GM11168 (cell line): ENCODE measurements around the gene NRROS.
"Not testable (repeated sequence)": the region's sequence is repeated elsewhere in the genome, so short reads cannot be mapped to it uniquely, and the experiment has no call there.

Experiments used
- in situ Hi-C: fragments of 300-500 bp; cut with MboI; formaldehyde crosslinking; loops from one replicate; pipeline ENCODE4 v1.12.0; 2022; ENCODE audit warnings: low sequenced_read_pairs; ENCODE audit not compliant: unreplicated experiment

NRROS gene

DNA sequence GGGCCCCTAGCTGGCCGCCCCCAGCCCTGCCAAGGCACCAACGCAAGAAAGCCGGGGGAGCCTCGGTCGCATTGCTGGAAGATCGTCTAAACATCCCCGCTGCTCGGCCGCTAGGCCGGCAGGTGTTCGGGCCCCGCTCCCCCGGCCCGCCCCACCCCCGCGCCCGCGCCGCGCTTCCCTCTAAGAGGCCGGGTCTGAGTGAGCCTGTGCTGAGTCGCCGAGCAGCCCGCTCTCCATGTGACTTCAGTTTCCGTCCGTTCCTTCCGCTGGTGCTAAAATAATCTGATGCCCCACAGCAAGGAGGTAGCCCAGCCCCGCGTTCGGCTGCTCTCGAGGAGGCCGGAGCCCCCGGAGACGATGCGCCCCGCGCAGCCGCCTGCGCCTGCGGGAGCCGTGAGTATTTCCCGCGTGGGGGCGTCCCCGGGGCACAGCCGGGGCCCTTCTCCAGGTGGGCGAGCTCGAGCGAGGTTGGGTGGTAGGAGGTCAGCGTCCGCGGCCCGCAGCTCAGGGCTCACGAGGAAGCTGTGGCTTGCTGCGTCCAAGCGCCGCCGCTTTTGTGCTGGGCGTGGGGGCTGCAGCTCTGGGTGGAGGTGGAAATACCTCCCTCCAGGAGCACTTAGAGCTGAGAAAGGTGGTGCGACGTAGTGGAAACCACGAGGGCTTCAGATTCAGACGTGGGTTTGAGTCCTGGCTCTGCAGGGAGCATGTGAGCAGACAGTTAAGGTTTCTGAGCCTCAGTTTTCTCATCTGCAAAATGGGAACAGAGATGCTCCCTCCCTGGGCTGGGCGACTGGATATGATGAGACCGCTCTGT lies at the start of gene NRROS:
NRROS (plus strand) TSS at position 212 of the 814 bp plus-strand sequence. CDS start 14,846 bp downstream, outside the sequence.
- in situ Hi-C loops: loop anchor here (10.0 kb wide), 1 partner anchor 885 kb away; no protein-coding TSS in a partner anchor

DNA sequence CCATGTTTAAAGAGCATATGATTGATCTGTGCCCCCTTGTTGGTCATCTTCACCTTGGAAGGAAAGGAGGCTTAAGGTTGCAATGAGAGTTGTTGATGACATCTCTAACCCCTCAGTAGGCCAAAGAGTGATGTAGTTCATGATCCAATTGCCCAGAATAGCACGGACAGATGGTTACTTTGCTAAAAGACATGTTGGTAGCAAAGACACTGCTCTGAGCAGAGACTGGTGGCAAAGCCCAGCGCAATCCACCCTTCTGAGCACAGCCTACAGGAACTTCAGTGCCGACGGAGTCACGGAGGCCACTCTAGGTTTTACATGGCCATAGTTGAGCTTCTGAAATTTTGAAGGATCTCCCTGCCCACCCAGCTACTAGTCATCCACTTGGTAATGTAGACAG lies 49.2 kb upstream of the NRROS start:
- in situ Hi-C loops: no loop called here

DNA sequence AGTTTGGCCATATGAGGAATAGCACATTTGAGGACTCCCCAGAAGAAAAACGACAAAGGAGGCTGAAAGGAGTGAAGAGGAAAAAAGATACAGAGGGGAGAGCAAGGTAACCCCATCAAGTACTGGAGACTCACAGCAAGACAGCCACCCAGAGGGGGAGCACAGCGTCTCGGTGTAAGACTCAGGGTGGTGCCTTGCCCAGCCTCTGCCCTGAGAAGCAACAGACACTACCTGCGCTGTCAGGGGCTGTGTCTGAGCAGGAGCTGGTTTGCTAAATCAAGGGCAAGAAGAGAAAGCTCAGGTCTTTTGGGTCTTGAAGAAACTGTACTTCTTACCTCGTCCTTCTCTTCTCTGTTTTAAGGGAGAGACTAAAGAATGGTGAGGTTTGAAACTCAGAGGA lies 43.1 kb upstream of the NRROS start:
- in situ Hi-C loops: no loop called here

DNA sequence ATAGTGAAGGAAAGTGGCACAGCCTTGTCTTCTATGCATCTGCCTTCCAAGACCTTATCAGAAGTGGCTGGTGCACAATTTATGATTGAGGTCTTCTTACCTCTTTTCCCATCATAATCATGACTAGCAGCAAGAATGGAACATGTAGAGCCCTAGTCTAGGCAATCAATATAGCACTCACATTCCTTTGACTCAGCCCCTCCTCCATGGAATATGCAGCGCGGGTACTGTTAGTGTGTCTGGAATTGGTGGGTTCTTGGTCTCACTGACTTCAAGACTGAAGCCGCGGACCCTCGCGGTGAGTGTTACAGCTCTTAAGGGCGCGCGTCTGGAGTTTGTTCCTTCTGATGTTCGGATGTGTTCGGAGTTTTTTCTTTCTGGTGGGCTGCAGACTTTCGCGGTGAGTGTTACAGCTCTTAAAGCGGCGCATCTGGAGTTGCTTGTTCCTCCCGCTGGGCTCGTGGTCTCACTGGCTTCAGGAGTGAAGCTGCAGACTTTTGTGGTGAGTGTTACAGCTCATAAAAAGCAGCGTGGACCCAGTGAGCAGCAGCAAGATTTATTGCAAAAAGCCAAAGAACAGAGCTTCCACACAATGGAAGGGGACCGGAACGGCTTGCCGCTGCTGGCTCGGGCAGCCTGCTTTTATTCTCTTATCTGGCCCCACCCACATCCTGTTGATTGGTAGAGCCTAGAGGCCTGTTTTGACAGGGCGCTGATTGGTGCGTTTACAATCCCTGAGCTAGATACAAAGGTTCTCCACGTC lies 41.3 kb upstream of the NRROS start:
- in situ Hi-C loops: not testable (repeated sequence)

DNA sequence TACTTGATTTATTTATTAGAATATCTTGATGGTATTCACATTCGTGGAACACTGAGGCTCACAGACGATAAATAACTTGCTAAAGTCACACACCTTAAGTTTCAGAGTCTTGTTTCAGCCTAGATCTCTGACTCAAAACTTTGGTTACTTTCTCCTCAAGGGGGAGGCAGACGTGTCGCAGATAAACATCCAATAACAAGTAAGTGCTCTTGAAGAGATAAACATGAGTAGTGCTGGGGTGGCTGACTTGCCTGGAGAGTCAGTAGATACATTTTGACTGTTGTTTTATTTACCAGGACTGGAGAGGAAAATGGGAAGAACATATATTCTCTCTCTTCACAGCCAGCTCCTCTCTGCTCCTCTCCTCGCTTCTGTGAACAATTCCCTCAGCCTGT lies 39.8 kb upstream of the NRROS start:
- in situ Hi-C loops: no loop called here

DNA sequence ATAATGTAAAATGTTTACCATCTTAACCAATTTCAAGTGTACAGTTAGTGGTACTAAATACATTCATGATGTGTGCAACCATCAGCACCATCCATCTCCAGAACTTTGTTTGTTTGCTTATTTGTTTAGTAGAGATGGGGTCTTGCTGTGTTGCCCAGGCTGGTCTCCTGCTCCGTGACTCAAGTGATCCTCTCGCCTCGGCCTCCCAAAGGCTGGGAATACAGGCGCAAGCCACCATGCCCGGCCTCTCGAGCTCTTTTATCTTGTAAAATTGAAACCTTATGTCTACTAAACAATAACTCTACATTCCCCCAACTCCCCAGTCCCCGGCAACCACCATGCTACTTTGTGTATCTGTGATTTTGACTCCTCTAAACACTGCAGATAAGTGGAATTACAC lies 39.1 kb upstream of the NRROS start:
- in situ Hi-C loops: no loop called here

DNA sequence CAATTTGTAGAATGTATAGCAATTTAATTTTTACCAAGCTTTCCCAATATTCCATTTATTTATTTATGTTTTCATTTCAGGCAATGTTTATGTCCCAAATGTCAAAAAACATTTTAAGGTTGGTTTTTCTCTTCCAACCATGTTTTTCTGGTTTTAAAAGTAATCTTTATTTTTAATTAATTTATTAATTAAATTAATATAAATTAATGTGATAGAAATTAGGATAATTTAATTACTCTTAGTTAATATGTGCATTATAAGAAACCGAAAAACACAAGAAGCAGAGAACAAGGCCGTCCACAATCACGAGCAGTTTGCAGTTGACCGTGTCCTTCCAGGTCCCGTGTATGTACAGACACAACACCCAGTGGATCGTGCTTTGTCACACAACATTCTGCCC lies 36.8 kb upstream of the NRROS start:
- in situ Hi-C loops: no loop called here

DNA sequence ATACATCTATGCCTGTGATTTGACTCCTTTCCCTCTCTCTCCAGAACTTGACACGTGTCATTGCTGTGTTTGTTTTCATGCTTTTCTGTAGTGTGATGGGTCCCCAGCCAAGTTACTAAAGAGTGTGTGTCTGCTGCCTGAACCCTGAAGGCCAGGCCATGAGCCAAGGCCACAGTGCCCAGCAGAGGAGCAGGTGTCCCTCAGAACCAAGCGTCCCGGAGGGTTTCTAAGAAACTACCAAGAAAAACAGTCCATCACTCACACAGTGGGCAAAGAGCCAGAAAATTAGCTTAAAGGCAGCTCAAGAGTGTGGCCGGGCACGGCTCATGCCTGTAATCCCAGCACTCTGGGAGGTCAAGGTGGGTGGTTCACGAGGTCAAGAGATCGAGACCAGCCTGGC lies 35.8 kb upstream of the NRROS start:
- in situ Hi-C loops: no loop called here

DNA sequence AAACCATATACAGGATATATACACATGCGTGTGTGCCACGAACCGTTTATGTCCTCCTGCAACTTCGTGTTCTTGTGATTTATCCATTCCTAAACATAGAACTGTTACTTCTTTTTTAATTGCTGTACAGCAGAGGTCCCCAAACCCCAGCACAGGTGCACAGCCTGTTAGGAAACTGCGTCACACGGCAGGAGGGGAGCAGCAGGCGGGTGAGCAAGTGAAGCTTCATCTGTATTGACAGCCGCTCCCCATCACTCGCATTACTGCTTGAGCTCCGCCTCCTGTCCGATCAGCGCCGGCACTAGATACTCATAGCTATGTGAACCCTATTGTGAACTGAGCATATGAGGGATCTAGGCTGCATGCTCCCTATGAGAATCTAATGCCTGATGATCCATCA lies 34.9 kb upstream of the NRROS start:
- in situ Hi-C loops: no loop called here

DNA sequence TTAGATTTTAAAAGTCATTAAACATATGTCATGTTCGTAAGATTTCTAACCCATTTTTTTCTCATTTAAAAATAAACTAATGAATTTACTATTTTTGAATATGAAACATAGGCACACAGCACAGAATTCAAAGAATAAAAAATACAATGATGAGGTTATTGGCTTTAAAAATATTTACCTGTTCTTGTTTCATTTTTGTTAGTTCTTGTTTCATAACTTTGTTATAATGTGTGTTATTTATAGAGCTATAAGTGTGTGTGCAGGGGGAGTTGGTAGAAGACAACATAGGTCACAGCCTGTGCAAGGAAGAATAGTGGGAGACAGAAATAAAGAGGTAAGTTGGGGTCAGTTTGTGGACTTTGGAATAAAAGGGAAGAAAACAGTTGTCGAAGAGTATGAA lies 30.8 kb upstream of the NRROS start:
- in situ Hi-C loops: no loop called here

DNA sequence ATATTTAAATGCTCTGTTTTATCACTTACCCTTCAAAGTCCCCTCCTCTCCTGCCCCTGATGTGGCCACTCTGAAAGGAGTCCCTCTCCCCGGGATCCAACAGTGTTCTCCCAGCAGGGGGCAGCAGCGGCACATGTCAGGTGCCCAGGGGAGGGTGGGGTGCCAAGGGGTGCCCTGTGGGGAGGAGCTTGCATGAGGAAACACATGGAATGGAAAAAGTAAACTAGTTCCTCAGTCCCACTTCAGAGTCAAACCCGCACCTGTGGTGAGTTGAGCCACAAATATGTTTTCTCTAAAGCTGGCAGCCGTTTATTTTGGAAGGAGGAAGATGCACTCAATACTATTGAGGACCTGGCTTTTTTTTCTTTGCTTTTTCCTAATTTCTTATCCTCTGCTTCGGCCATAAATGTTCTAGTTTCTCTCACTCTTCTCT lies 30.1 kb upstream of the NRROS start:
- in situ Hi-C loops: no loop called here

DNA sequence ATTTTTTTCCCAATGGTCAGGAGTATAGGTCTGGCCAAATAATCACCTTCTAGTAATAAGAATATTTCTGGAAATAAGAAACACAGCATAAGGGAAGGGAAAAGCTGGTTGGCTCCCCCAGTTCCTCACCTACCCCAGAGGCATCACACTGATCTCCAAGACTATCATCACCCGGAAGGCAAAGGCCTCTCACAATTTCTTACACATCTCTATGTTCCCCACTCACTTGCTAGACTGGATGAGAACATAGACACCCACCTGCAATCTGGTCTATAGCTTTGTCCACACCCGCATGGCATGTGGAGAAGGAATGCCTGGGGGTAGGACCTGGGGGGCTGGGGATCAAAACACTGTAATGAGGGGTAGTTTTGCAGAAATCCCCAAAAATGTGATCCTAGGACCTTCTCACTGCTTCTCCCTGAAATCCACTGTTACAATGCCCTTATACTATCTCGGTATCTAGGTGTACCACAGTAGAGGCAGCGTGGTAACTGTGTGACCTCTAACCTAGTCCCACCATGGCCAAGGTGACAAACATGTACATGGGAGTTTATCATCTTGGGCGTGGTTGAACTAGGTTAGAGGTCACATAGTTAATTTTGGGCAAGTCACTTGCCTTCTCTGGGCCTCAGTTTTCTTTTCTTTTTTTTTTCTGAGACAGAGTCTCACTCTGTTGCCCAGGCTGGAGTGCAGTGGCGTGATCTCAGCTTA lies 29.5 kb upstream of the NRROS start:
- in situ Hi-C loops: loop anchor here (5.0 kb wide), 1 partner anchor 72 kb away; no protein-coding TSS in a partner anchor

DNA sequence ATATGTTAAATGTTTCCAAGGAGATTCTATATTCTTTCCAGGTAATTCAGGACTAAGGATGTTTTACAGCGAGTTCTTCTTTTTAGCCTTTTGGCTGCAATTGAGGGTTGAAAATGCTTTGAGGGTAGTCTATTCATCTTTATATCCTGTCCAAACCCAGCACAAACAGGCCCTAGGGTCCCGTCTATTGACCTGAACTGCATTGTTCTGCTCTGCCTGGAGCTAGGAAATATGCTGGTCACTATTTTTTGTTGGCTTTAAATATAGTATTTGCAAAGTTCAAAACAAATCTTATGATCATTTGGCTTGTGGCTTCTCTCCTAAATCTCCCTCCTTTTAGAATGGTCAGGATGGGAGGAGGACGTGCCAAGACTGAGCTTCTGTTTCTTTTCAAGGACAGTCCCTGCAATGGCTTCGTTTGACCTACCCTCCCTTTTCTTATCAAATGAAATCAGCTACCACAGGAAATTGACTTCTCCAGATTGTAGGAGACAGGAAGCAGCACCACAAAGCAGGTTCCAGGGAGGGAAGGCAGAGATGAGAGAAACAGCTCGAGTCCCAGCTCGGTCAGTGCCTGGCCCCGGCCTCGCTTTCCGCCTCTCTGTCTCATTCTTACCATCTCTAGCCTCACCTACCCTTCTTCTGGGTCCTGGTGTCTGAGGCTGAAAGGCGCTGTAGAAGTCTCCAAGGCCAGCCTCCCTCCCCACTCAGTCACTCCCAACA lies 27.6 kb upstream of the NRROS start:
- in situ Hi-C loops: loop anchor here (5.0 kb wide), 1 partner anchor 70 kb away; no protein-coding TSS in a partner anchor

DNA sequence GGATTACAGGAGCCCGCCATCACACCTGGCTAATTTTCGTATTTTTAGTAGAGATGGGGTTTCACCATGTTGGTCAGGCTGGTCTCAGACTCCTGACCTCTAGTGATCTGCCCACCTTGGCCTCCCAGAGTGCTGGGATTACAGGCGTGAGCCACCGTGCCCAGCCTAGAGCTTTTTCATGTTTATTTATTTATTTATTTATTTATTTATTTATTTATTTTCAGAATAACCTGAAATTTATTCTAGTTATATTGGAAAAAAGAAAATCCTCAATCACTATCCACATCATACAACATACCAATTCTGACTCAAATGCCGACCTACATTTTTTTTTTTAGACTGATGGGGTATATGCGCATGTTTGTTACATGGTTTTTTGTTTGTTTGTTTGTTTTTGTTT lies 24.3 kb upstream of the NRROS start:
- in situ Hi-C loops: not testable (repeated sequence)

DNA sequence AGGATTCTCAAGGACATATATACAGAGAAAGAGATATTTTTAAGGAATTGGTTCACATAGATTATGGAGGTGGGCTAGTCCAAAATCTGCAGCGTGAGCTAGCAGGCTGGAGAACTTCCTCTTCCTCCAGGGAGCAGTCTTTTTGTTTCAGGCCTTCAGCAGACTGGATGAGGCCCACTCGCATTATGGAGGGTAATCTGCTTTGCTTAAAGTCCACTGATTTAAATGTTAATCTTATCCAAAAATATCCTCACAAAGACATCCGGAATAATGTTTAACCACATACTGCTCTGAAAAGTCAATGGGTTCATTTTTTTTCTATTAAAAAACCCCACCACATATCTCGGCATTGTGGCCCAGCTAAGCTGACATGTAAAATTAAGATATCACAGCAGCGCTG lies 22.2 kb upstream of the NRROS start:
- in situ Hi-C loops: no loop called here

DNA sequence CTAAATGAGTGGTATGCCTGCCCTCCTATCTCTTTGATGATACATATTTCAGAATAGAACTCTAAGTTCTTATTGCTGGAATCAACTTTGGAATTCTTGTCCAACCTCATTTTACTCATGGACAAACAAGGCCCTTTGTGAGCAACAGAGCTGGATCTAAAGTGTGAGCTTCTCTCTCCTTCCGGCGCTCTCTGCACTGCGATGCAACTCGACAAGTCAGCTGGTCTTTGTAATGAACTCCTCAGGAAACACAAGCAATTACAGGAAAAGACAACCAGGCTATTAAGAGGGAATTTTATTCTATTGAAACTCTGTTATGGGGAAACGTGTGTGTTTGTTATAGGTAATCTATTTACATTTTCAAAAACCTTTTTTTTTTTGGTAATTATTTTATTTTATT lies 20.3 kb upstream of the NRROS start:
- in situ Hi-C loops: no loop called here

DNA sequence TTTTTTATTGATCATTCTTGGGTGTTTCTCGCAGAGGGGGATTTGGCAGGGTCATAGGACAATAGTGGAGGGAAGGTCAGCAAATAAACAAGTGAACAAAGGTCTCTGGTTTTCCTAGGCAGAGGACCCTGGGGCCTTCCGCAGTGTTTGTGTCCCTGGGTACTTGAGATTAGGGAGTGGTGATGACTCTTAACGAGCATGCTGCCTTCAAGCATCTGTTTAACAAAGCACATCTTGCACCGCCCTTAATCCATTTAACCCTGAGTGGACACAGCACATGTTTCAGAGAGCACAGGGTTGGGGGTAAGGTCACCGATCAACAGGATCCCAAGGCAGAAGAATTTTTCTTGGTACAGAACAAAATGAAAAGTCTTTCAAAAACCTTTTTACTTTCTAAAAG lies 19.9 kb upstream of the NRROS start:
- in situ Hi-C loops: not testable (repeated sequence)

DNA sequence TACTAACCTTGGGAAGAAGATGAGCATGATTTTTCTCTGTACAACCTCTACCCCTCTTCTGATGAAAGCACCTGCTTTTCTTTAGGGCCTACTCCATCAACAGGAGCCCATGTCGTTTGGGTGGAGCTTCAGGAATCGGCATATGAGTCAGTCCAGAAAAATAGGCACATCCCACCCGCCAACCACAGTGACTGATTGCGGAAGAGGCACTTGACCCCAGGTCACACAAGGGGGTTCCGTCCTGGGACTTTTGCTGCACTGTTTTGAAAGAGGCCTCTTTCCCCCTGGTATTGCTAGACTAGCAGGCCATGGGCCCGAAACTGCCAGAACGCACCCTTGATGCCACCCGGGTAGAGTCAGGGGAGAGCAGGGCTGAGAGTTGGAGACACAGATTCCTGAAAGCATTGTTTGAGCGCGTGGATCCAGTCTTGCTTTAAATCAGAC lies 19.3 kb upstream of the NRROS start:
- in situ Hi-C loops: no loop called here

DNA sequence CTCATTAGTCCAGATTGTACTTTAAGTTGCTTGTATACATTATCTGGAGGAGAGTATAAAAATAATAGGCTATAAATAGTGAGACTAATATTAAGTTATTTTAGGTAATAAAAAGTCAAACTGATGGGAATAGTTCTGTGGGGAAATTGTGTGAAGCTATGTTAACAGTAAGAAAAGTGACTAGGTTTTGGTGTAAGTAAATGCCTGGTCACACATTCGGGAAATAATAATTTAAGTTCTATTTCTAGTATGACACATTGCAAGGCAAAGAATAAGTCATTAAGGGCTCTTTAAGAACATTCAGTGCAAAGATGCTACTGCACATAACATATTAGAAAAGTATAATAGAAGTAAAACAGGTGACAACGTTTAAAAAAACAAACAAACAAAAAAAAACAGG lies 18.8 kb upstream of the NRROS start:
- in situ Hi-C loops: no loop called here

DNA sequence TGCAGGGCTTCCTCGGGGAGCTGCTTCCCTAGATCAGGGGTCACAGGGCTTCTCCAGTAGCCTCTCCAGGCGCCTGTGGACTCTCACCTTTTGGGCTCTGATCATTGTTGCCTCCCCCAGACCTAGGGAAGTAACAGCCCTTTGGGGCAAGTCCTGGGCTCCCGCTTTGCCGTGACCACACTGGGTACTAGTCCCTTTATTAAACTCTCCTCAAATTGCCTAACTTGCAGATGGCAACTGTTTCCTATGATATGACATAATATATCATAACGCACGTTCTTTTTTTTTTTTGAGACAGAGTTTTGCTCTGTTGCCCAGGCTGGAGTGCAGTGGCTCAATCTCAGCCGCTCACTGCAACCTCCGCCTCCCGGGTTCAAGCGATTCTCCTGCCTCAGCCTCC lies 17.9 kb upstream of the NRROS start:
- in situ Hi-C loops: no loop called here
